ENCODE data around the gene UBE2F. TPM values are rescaled to one million over a fixed set of nuclear protein-coding genes. Genes with fewer than 3 reads are reported as not detected.
A peak's percentile ranks its signal among the peaks of the same experiment; 100 is the strongest.
"Not testable (repeated sequence)": the region's sequence is repeated elsewhere in the genome, so short reads cannot be mapped to it uniquely, and the experiment has no call there.

Gene UBE2F
- total and polyA plus RNA-seq, 9 of the 15 experiments (the other 6 are each of a cell fraction or from before 2014, with no cell fraction given) = 18.1 to 88.1 (median 53.0) TPM

DNA sequence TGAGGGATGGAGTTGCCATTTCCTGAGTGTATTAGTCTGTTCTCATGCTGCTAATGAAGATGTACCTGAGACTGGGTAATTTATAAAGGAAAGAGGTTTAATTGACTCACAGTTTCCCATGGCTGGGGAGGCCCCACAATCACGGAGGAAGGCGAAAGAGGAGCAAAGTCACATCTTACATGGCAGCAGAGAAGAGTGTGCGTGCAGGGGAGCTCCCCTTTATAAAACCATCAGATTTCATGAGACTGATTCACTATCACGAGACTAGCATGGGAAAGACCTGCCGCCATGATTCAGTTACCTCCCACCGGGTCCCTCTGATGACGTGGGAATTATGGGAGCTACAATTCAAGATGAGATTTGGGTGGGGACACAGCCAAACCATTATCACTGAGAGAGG, 99.9 kb downstream of the UBE2F start:
- Histone ChIP-seq H3K36me3 (ENCODE audit: control insufficient read depth, insufficient read depth, low read length) (peaks cover 73% of the 10 kb centered on the region), H3K79me2 (ENCODE audit: control insufficient read depth, insufficient read depth, low read length) (peaks cover 24% of the 10 kb centered on the region)
- H3K27me3 ChIP-seq (ENCODE audit: control insufficient read depth in 2 of 2, insufficient read depth in 2 of 2, low read length in 2 of 2); H3K4me3 ChIP-seq; H3K4me1 ChIP-seq (replicated peaks in 1 of 2; ENCODE audit: control insufficient read depth in 2 of 2, insufficient read depth in 2 of 2, low read length in 2 of 2); H3K4me2 ChIP-seq (ENCODE audit: insufficient read depth, low read length); H3K9me1 ChIP-seq (ENCODE audit: control insufficient read depth, insufficient read depth, low read length); POLR2A ChIA-PET; in situ Hi-C loops (cut with MboI); BruUV-seq (replicated peaks); H3K9me3 ChIP-seq (replicated peaks; ENCODE audit: control insufficient read depth, insufficient read depth, low read depth, low read length); DNase-seq (ENCODE audit: extremely low read depth in 1 of 4, low spot score in 3 of 4); ATAC-seq; H2AFZ ChIP-seq (ENCODE audit: low read depth, low read length); intact Hi-C loops (cut with micrococcal nuclease); H3K27ac ChIP-seq (ENCODE audit: extremely low read depth, low read depth, low read length); H4K20me1 ChIP-seq (replicated peaks; ENCODE audit: control insufficient read depth, insufficient read depth, low read length); CTCF ChIA-PET (ENCODE audit: low intra/inter-chr PET ratio); H3K9ac ChIP-seq (ENCODE audit: insufficient read depth in 1 of 2, low read depth in 2 of 2, low read length in 2 of 2); FAIRE-seq: not testable (repeated sequence)
- peak; percentile 49; the same call in 1 of the 2 replicates for TF ChIP-seq ZNF431 (CRISPR knock-in tag; IDR thresholded peaks at IDR 0.05)
- 93% methylated on average over 7 of the region's 7 CpGs for WGBS (ENCODE audit: insufficient coverage, low coverage, missing lambda C conversion rate)

DNA sequence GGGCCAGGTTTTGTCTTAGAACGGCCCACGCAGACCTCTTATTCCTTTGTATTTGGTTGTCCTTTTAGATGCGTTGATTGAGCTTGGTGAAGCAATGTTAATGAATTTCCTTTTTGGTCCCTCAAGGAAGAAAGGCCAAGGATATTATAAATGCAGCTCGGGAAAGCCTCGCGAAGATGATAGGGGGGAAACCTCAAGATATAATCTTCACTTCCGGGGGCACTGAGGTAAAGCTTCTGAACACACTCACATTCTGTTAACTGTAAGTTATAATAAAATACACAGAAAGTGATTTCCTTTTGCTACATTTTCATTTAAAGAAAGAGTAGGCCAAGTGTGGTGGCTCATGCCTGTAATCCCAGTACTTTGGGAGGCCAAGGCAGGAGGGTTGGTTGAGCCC, 101.1 kb downstream of the UBE2F start:
- in situ Hi-C loops (cut with MboI) = no loop called here
- ATAC-seq (no peak), FAIRE-seq (no peak), DNase-seq (ENCODE audit: extremely low read depth in 1 of 4, low spot score in 3 of 4) (no peak)
- CTCF ChIA-PET (ENCODE audit: low intra/inter-chr PET ratio) = no interaction called here
- H3K36me3 ChIP-seq (ENCODE audit: control insufficient read depth, insufficient read depth, low read length) = peaks cover 82% of the 10 kb centered on the region
- H3K27me3 ChIP-seq (ENCODE audit: control insufficient read depth in 2 of 2, insufficient read depth in 2 of 2, low read length in 2 of 2) = no peaks in the 10 kb centered on the region
- BruUV-seq (replicated peaks) = no TSS peak
- H2AFZ ChIP-seq (ENCODE audit: low read depth, low read length) = no peak overlapping the region
- H3K9ac ChIP-seq (ENCODE audit: insufficient read depth in 1 of 2, low read depth in 2 of 2, low read length in 2 of 2) = no peak overlapping the region
- H3K27ac ChIP-seq (ENCODE audit: extremely low read depth, low read depth, low read length) = no peak overlapping the region
- H3K4me1 ChIP-seq (replicated peaks in 1 of 2; ENCODE audit: control insufficient read depth in 2 of 2, insufficient read depth in 2 of 2, low read length in 2 of 2) = peaks cover 0 to 3% of the 10 kb centered on the region in 2 experiments; a peak in 2 of 5 replicates
- no peaks in the 10 kb centered on the region for H3K9me1 ChIP-seq (ENCODE audit: control insufficient read depth, insufficient read depth, low read length)
- no peak overlapping the region for H3K4me3 ChIP-seq
- WGBS (ENCODE audit: insufficient coverage, low coverage, missing lambda C conversion rate) = 84% methylated on average over 5 of the region's 7 CpGs
- intact Hi-C loops (cut with micrococcal nuclease) = no loop called here
- POLR2A ChIA-PET = no interaction called here
- H3K79me2 ChIP-seq (ENCODE audit: control insufficient read depth, insufficient read depth, low read length) = peaks cover 11% of the 10 kb centered on the region
- H4K20me1 ChIP-seq (replicated peaks; ENCODE audit: control insufficient read depth, insufficient read depth, low read length) = no peaks in the 10 kb centered on the region
- H3K9me3 ChIP-seq (replicated peaks; ENCODE audit: control insufficient read depth, insufficient read depth, low read depth, low read length) = no peaks in the 10 kb centered on the region
- H3K4me2 ChIP-seq (ENCODE audit: insufficient read depth, low read length) = no peak overlapping the region
- TF ChIP-seq CEBPZ (IDR thresholded peaks at IDR 0.05; ENCODE audit: borderline replicate concordance, low read depth, low read length) (no peak), GABPB2 (CRISPR knock-in tag; conservative IDR thresholded peaks at IDR 0.05) (no peak), NCOA6 (IDR thresholded peaks at IDR 0.05) (no peak)
- TF ChIP-seq, protein P1, sequence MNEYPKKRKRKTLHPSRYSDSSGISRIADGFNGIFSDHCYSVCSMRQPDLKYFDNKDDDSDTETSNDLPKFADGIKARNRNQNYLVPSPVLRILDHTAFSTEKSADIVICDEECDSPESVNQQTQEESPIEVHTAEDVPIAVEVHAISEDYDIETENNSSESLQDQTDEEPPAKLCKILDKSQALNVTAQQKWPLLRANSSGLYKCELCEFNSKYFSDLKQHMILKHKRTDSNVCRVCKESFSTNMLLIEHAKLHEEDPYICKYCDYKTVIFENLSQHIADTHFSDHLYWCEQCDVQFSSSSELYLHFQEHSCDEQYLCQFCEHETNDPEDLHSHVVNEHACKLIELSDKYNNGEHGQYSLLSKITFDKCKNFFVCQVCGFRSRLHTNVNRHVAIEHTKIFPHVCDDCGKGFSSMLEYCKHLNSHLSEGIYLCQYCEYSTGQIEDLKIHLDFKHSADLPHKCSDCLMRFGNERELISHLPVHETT (CRISPR knock-in tag; conservative IDR thresholded peaks at IDR 0.05 in 1 of 2, IDR thresholded peaks at IDR 0.05 in 1 of 2) = no peak
- TF ChIP-seq, protein P2, sequence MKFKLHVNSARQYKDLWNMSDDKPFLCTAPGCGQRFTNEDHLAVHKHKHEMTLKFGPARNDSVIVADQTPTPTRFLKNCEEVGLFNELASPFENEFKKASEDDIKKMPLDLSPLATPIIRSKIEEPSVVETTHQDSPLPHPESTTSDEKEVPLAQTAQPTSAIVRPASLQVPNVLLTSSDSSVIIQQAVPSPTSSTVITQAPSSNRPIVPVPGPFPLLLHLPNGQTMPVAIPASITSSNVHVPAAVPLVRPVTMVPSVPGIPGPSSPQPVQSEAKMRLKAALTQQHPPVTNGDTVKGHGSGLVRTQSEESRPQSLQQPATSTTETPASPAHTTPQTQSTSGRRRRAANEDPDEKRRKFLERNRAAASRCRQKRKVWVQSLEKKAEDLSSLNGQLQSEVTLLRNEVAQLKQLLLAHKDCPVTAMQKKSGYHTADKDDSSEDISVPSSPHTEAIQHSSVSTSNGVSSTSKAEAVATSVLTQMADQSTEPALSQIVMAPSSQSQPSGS (CRISPR knock-in tag; IDR thresholded peaks at IDR 0.05) = no peak

Data from K562 (cell line).